Hepatocyte (in vitro differentiated cells): ENCODE data around the gene RUNX1. TPM values are rescaled to one million over a fixed set of nuclear protein-coding genes. Genes with fewer than 3 reads are reported as not detected.

ENCODE experiments used
- DNase-seq: peaks from one replicate; pipeline ENCODE4 v3.0.0-alpha.2; 2016; ENCODE audit warnings: low spot score
- H2AFZ ChIP-seq: fragments of 200-600 bp; sonication (generic); 2 replicates; pipeline ENCODE4 v1.6.0; 2016; ENCODE audit warnings: antibody characterized with exemption, mild to moderate bottlenecking
- H3K27ac ChIP-seq: fragments of 200-600 bp; sonication (generic); 2 replicates; pipeline ENCODE4 v1.5.1; 2016; ENCODE audit warnings: mild to moderate bottlenecking
- H3K27me3 ChIP-seq: fragments of 200-600 bp; sonication (generic); 2 replicates; pipeline ENCODE4 v1.6.1; 2016
- H3K36me3 ChIP-seq: fragments of 200-600 bp; sonication (generic); replicated peaks from 2 replicates; pipeline ENCODE4 v1.5.1; 2016; ENCODE audit warnings: low read depth; ENCODE audit not compliant: insufficient read depth
- H3K4me1 ChIP-seq: fragments of 200-600 bp; sonication (generic); 2 replicates; pipeline ENCODE4 v1.5.1; 2016; ENCODE audit warnings: mild to moderate bottlenecking, moderate library complexity; ENCODE audit not compliant: insufficient read depth
- H3K4me2 ChIP-seq: fragments of 200-600 bp; sonication (generic); 2 replicates; pipeline ENCODE4 v1.6.0; 2016
- H3K4me3 ChIP-seq: fragments of 200-600 bp; sonication (generic); 2 replicates; pipeline ENCODE4 v1.5.1; 2016; ENCODE audit warnings: mild to moderate bottlenecking
- H3K79me2 ChIP-seq: fragments of 200-600 bp; sonication (generic); 2 replicates; pipeline ENCODE4 v1.6.0; 2017; ENCODE audit warnings: mild to moderate bottlenecking
- H3K9me2 ChIP-seq: fragments of 200-600 bp; sonication (generic); replicated peaks from 2 replicates; pipeline ENCODE4 v1.6.0; 2017; ENCODE audit warnings: mild to moderate bottlenecking; ENCODE audit not compliant: insufficient read depth
- H3K9me3 ChIP-seq: fragments of 200-600 bp; sonication (generic); 2 replicates; pipeline ENCODE4 v1.5.1; 2016; ENCODE audit warnings: low read depth, mild to moderate bottlenecking
- H4K20me1 ChIP-seq: fragments of 200-600 bp; sonication (generic); 2 replicates; pipeline ENCODE4 v1.6.0; 2016; ENCODE audit warnings: mild to moderate bottlenecking; ENCODE audit not compliant: insufficient read depth, poor library complexity, severe bottlenecking
- EZH2 ChIP-seq: fragments of 200-600 bp; sonication (generic); IDR thresholded peaks from 2 replicates; pipeline ENCODE4 v1.6.1; 2016; ENCODE audit warnings: antibody characterized with exemption, mild to moderate bottlenecking, borderline replicate concordance
- EZH2phosphoT487 ChIP-seq: fragments of 200-600 bp; sonication (generic); IDR thresholded peaks from one replicate; pipeline ENCODE4 v1.6.1; 2018; ENCODE audit warnings: antibody characterized with exemption, mild to moderate bottlenecking, low read depth, moderate library complexity; ENCODE audit not compliant: unreplicated experiment, severe bottlenecking
- WGBS: methylation state at CpG from one replicate; pipeline ENCODE4 v1.1.6; 2016; ENCODE audit warnings: low lambda C conversion rate; ENCODE audit errors: missing lambda C conversion rate; 5-methylcytosine and 5-hydroxymethylcytosine counted together
- polyA plus RNA-seq: library from polyadenylated mRNA; unstranded; fragments of >200 nt; fragmentation: Nextera tagmentation; extraction: Ambion mirVana; gene quantifications from 2 replicates; pipeline ENCODE4 v1.2.1, GENCODE V29; 2016
- total RNA-seq: library from RNA; depleted of rRNA; stranded (reverse); fragments of >200 nt; gene quantifications from 2 replicates; pipeline ENCODE4 v1.2.3, GENCODE V29; 2014
- TF ChIP-seq, protein P1 (sequence below): fragments of 200-600 bp; sonication (generic); IDR thresholded peaks from 2 replicates; pipeline ENCODE4 v1.5.1; 2016; ENCODE audit warnings: antibody characterized with exemption, mild to moderate bottlenecking; ENCODE audit not compliant: poor library complexity

RUNX1 gene
- total and polyA plus RNA-seq, 2 experiments from 2014 or later = 8.5 to 10.9 TPM

DNA sequence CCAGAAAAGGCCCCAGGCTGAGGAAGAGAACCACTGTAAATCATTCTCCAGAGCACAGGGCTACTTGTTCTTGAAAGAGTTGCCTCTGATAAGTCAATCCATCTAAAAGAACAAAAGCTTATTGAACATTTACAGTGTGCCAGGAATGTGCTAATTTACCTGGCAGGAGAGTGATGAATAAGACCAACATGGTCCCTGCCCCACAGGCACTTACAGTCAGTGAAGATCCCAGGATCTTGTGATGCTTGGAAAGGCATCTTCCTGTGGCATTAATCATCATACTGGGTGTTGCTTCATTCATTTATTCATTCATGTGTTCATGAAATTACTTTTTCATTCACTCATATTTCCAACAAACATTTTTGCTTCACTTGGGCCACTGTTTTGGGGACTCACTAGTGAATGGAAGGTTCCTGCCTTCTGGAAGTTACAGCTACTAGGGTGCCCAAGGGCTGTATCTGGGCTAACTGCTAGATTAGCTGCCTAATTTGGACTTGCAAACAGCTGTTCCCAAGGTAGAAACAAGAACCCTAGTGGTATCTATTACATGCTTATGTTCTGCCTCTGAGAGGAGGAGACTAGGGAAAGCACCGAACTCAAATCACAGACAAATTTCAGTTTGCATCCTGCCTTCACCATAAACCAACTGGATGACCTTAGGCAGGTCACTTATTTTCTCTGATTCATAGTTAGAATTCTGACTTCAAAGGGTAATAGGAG is 246.8 kb downstream of the RUNX1 start:
- no peaks in the 10 kb centered on the region for H3K36me3 ChIP-seq
- H3K9me2 ChIP-seq = no peaks in the 10 kb centered on the region
- no peaks in the 10 kb centered on the region for H3K27me3 ChIP-seq
- no peak overlapping the region for H3K4me2 ChIP-seq
- DNase-seq = no peak
- no peak overlapping the region for H2AFZ ChIP-seq
- no peaks in the 10 kb centered on the region for H3K9me3 ChIP-seq
- H3K4me1 ChIP-seq = peaks cover 31% of the 10 kb centered on the region
- H4K20me1 ChIP-seq = no peaks in the 10 kb centered on the region
- TF ChIP-seq EZH2 (no peak), EZH2phosphoT487 (no peak)
- TF ChIP-seq, protein P1, sequence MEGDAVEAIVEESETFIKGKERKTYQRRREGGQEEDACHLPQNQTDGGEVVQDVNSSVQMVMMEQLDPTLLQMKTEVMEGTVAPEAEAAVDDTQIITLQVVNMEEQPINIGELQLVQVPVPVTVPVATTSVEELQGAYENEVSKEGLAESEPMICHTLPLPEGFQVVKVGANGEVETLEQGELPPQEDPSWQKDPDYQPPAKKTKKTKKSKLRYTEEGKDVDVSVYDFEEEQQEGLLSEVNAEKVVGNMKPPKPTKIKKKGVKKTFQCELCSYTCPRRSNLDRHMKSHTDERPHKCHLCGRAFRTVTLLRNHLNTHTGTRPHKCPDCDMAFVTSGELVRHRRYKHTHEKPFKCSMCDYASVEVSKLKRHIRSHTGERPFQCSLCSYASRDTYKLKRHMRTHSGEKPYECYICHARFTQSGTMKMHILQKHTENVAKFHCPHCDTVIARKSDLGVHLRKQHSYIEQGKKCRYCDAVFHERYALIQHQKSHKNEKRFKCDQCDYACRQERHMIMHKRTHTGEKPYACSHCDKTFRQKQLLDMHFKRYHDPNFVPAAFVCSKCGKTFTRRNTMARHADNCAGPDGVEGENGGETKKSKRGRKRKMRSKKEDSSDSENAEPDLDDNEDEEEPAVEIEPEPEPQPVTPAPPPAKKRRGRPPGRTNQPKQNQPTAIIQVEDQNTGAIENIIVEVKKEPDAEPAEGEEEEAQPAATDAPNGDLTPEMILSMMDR = no peak
- H3K27ac ChIP-seq = peak overlapping the region; percentile 40
- peaks cover 8% of the 10 kb centered on the region for H3K79me2 ChIP-seq
- WGBS = 85% methylated on average over 1 of the region's 1 CpG
- H3K4me3 ChIP-seq = no peak overlapping the region

GRCh38 chr21:34801519-34802132 is 247.5 kb downstream of the RUNX1 start:
- H3K27ac ChIP-seq = peak overlapping the region; percentile 40
- DNase-seq = peak; percentile 38
- H3K4me3 ChIP-seq = no peak overlapping the region
- no peaks in the 10 kb centered on the region for H3K9me2 ChIP-seq
- H3K9me3 ChIP-seq = no peaks in the 10 kb centered on the region
- peaks cover 38% of the 10 kb centered on the region for H3K4me1 ChIP-seq
- H3K36me3 ChIP-seq = no peaks in the 10 kb centered on the region
- 62% methylated on average over 2 of the region's 2 CpGs for WGBS
- no peak for TF ChIP-seq EZH2
- TF ChIP-seq, protein P1 = peak; percentile 44
- TF ChIP-seq EZH2phosphoT487 = no peak
- peak overlapping the region; percentile 48 for H3K4me2 ChIP-seq
- no peak overlapping the region for H2AFZ ChIP-seq
- H4K20me1 ChIP-seq = no peaks in the 10 kb centered on the region
- H3K79me2 ChIP-seq = peaks cover 8% of the 10 kb centered on the region
- H3K27me3 ChIP-seq = no peaks in the 10 kb centered on the region

DNA sequence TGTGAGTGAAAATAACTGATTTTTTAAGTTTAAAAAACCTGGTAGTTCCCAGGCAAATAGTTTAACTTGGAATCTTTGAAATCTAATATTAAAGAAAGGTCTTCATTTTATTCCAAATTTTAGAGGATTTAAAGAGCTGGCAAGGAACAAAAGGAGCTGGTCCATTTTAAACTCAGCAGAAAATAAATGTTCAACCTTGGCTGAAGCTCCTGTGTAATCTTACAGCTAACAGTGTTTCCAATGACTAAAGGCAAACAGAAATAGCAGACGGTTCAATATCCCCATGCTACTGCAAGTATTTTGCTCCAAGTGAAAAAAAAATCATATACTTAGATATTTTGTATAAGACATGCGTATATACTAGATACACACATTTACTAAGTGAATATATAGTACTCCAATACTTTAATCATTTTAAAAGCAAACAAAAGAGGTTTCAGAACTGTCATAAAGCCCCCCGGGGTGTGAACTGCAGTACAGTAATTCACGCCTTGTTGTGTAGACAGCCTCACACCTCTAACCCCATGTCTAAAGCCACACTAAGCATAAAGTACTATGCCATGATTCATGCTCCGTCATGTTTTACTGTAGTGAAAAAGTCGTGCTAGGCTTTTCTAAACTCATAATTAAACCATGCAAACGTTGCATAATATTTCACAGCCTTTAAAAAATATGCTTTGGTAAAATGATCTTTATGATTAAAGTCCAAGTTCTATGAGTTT is 248.1 kb downstream of the RUNX1 start:
- H3K9me3 ChIP-seq = no peaks in the 10 kb centered on the region
- H3K4me1 ChIP-seq = peaks cover 45% of the 10 kb centered on the region
- TF ChIP-seq, protein P1 = no peak
- TF ChIP-seq EZH2 = no peak
- TF ChIP-seq EZH2phosphoT487 = no peak
- peaks cover 8% of the 10 kb centered on the region for H3K79me2 ChIP-seq
- no peaks in the 10 kb centered on the region for H3K9me2 ChIP-seq
- no peaks in the 10 kb centered on the region for H3K27me3 ChIP-seq
- peak overlapping the region; percentile 48 for H3K4me2 ChIP-seq
- no peak overlapping the region for H3K4me3 ChIP-seq
- H3K27ac ChIP-seq = peak overlapping the region; percentile 40
- H3K36me3 ChIP-seq = no peaks in the 10 kb centered on the region
- H2AFZ ChIP-seq = no peak overlapping the region
- 53% methylated on average over 7 of the region's 7 CpGs for WGBS
- no peaks in the 10 kb centered on the region for H4K20me1 ChIP-seq
- DNase-seq = peak; percentile 30
